Neural progenitor cell (in vitro differentiated cells): ENCODE measurements around the gene DISC1.
"Not testable (repeated sequence)": the region's sequence is repeated elsewhere in the genome, so short reads cannot be mapped to it uniquely, and the experiment has no call there.

Source experiments
- CTCF ChIP-seq: fragments of 200-600 bp; sonication (generic); IDR thresholded peaks from 2 replicates; pipeline ENCODE4 v1.5.1; 2017; ENCODE audit warnings: antibody characterized with exemption, mild to moderate bottlenecking
- EZH2 ChIP-seq: fragments of 200-600 bp; sonication (generic); IDR thresholded peaks from 2 replicates; pipeline ENCODE4 v1.6.1; 2017; ENCODE audit warnings: antibody characterized with exemption, mild to moderate bottlenecking, moderate library complexity
- EZH2phosphoT487 ChIP-seq: fragments of 200-600 bp; sonication (generic); IDR thresholded peaks from 2 replicates; pipeline ENCODE4 v1.6.1; 2017; ENCODE audit warnings: antibody characterized with exemption

GRCh38 chr1:231625042-231625441 is 1.5 kb upstream of the DISC1 start:
- TF ChIP-seq CTCF, EZH2phosphoT487, EZH2: not testable (repeated sequence)
